ENCODE data around the gene MUSTN1.

MUSTN1 gene

DNA sequence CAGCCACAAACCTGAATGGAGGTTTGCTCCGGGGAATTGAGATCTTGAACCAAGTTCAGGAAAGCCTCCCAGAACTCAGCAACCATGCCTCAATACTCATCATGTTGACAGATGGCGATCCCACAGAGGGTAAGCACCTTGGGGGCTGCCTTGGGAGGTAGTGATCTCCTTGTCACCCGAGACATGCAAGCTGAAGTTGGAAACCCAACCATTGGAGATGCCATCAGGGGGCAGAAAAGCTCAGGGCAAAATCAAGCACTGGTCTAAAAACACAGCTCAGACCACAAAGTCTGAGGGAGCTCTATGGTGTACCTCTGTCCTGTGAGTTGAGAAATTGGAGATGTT is 51.6 kb downstream of the MUSTN1 start:
- DNase-seq = no peak

Measured in hematopoietic multipotent progenitor cell treated with erythropoietin and hydrocortisone succinate and interleukin-3 and kit ligand, for 8 days (in vitro differentiated cells).